AG09319 (cell line): ENCODE data around the gene ARHGEF26.

Experiments used
- DNase-seq: peaks from one replicate; pipeline ENCODE4 v3.0.0-alpha.2; 2010; ENCODE audit warnings: low read depth; ENCODE audit errors: extremely low read depth
- TF ChIP-seq, protein P1 (sequence below): IDR thresholded peaks from 2 replicates; pipeline ENCODE4 v1.5.1; 2011; ENCODE audit warnings: low read depth, mild to moderate bottlenecking, inconsistent platforms, low read length, moderate library complexity

The ARHGEF26 gene

DNA sequence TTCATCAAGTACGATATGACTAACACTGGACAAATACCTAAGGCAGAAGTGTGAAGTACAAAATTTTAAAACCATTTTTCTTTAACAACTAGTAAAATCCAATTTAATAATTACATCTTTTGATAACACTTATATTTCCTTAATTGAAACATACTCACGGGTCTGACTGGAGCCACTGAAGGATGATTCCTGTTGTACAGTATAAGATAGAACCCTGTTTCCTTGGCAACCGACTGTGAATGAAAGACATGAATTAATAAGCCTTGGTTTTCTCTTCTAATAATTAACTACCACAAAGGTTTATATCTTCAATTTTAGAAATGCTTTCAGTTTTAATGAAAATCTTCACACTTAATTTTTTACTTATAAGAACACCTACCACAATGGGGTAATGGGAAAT lies 183.7 kb downstream of the ARHGEF26 start:
- TF ChIP-seq, protein P1, sequence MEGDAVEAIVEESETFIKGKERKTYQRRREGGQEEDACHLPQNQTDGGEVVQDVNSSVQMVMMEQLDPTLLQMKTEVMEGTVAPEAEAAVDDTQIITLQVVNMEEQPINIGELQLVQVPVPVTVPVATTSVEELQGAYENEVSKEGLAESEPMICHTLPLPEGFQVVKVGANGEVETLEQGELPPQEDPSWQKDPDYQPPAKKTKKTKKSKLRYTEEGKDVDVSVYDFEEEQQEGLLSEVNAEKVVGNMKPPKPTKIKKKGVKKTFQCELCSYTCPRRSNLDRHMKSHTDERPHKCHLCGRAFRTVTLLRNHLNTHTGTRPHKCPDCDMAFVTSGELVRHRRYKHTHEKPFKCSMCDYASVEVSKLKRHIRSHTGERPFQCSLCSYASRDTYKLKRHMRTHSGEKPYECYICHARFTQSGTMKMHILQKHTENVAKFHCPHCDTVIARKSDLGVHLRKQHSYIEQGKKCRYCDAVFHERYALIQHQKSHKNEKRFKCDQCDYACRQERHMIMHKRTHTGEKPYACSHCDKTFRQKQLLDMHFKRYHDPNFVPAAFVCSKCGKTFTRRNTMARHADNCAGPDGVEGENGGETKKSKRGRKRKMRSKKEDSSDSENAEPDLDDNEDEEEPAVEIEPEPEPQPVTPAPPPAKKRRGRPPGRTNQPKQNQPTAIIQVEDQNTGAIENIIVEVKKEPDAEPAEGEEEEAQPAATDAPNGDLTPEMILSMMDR, result no peak
- no peak for DNase-seq

DNA sequence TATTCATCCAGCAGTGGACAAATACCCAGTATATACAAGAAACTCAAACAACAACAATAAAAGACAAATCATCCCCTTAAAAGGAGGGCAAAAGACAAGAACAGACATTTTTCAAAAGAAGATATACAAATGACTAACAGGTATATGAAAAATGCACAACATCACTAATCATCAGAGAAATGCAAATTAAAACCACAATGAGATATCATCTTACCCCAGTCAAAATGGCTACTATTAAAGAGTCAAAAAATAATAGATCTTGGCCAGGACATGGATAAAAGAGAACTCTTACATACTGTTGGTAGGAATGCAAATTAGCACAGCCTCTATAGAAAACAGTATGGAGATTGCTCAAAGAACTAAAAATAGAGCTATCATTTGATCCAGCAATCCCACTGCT lies 186.2 kb downstream of the ARHGEF26 start:
- TF ChIP-seq, protein P1, result no peak
- DNase-seq, result no peak
